GM23338 (cell line): Measurements from ENCODE around the gene TAT. TPM values are rescaled to one million over a fixed set of nuclear protein-coding genes. Genes with fewer than 3 reads are reported as not detected.

Experiments
- ATAC-seq: fragments of 200-7000 bp; cut with Tn5 transposase; 3 replicates; pipeline ENCODE4 v1.9.1; 2020
- DNase-seq: peaks from one replicate; pipeline ENCODE4 v3.0.0-alpha.2; 2015; ENCODE audit warnings: low spot score
- H2AFZ ChIP-seq: fragments of 200-600 bp; sonication (generic); 2 replicates; pipeline ENCODE4 v1.8.0; 2016; ENCODE audit warnings: antibody characterized with exemption, mild to moderate bottlenecking, moderate library complexity
- H3F3A ChIP-seq: fragments of 200-600 bp; sonication (generic); replicated peaks from 2 replicates; pipeline ENCODE4 v1.8.0; 2017; ENCODE audit warnings: antibody characterized with exemption, mixed run types, low read depth
- H3K27ac ChIP-seq: fragments of 200-600 bp; sonication (generic); 2 replicates; pipeline ENCODE4 v1.6.1; 2016; ENCODE audit warnings: low read depth
- H3K27me3 ChIP-seq: fragments of 200-600 bp; sonication (generic); 2 replicates; pipeline ENCODE4 v1.8.0; 2016; ENCODE audit warnings: mild to moderate bottlenecking, mixed run types, moderate library complexity; ENCODE audit not compliant: insufficient read depth
- H3K36me3 ChIP-seq: fragments of 200-600 bp; sonication (generic); 2 replicates; pipeline ENCODE4 v1.8.0; 2016; ENCODE audit warnings: mild to moderate bottlenecking; ENCODE audit not compliant: insufficient read depth
- H3K4me1 ChIP-seq: fragments of 200-600 bp; sonication (generic); 2 replicates; pipeline ENCODE4 v1.8.0; 2016; ENCODE audit warnings: mild to moderate bottlenecking, moderate library complexity; ENCODE audit not compliant: insufficient read depth
- H3K4me2 ChIP-seq: fragments of 200-600 bp; sonication (generic); 2 replicates; pipeline ENCODE4 v1.7.1; 2017; ENCODE audit warnings: mixed run types
- H3K4me3 ChIP-seq: fragments of 200-600 bp; sonication (generic); 2 replicates; pipeline ENCODE4 v1.6.1; 2016; ENCODE audit warnings: mixed run types
- H3K79me2 ChIP-seq: fragments of 200-600 bp; sonication (generic); replicated peaks from 2 replicates; pipeline ENCODE4 v1.8.0; 2017; ENCODE audit warnings: mild to moderate bottlenecking; ENCODE audit not compliant: insufficient read depth
- H3K9me2 ChIP-seq: fragments of 200-600 bp; sonication (generic); 2 replicates; pipeline ENCODE4 v1.8.0; 2017; ENCODE audit not compliant: insufficient read depth
- H4K20me1 ChIP-seq: fragments of 200-600 bp; sonication (generic); replicated peaks from 2 replicates; pipeline ENCODE4 v1.8.0; 2017; ENCODE audit warnings: mild to moderate bottlenecking; ENCODE audit not compliant: insufficient read depth
- H3K27ac Mint-ChIP-seq: 2 replicates; pipeline ENCODE4 v1.8.0; 2020; ENCODE audit warnings: inconsistent platforms, mild to moderate bottlenecking, moderate library complexity, mixed read lengths
- H3K27me3 Mint-ChIP-seq: 3 replicates; pipeline ENCODE4 v1.8.0; 2022; ENCODE audit warnings: low read depth, mild to moderate bottlenecking, moderate library complexity, mixed read lengths, inconsistent platforms; ENCODE audit not compliant: insufficient read depth, poor library complexity
- H3K36me3 Mint-ChIP-seq: 3 replicates; pipeline ENCODE4 v1.8.0; 2021; ENCODE audit warnings: low read depth, mild to moderate bottlenecking, inconsistent platforms, moderate library complexity, mixed read lengths
- H3K4me1 Mint-ChIP-seq: 3 replicates; pipeline ENCODE4 v1.8.0; 2020; ENCODE audit warnings: mild to moderate bottlenecking, inconsistent platforms, mixed read lengths
- H3K4me3 Mint-ChIP-seq: 3 replicates; pipeline ENCODE4 v1.8.0; 2021; ENCODE audit warnings: moderate library complexity, mild to moderate bottlenecking, inconsistent platforms, mixed read lengths
- H3K9me3 Mint-ChIP-seq: 3 replicates; pipeline ENCODE4 v1.8.0; 2020; ENCODE audit warnings: moderate library complexity, mild to moderate bottlenecking, inconsistent platforms, mixed read lengths
- EZH2 ChIP-seq: fragments of 200-600 bp; sonication (generic); IDR thresholded peaks from one replicate; pipeline ENCODE4 v1.8.0; 2017; ENCODE audit warnings: antibody characterized with exemption, mild to moderate bottlenecking, low read depth; ENCODE audit not compliant: unreplicated experiment
- JUNB ChIP-seq: IDR thresholded peaks from one replicate; pipeline ENCODE4 v1.6.1; 2016; ENCODE audit warnings: antibody characterized with exemption; ENCODE audit not compliant: unreplicated experiment
- NANOG ChIP-seq: IDR thresholded peaks from 2 replicates; pipeline ENCODE4 v1.6.1; 2016; ENCODE audit warnings: antibody characterized with exemption, borderline replicate concordance
- STAT1 ChIP-seq: IDR thresholded peaks from one replicate; pipeline ENCODE4 v1.6.1; 2016; ENCODE audit warnings: antibody characterized with exemption; ENCODE audit not compliant: unreplicated experiment
- ZNF114 ChIP-seq: fragments of 250-450 bp; sonication (Bioruptor Pico); IDR thresholded peaks from 2 replicates; pipeline ENCODE4 v1.5.0; 2020; ENCODE audit warnings: mild to moderate bottlenecking, moderate library complexity
- ZNF331 ChIP-seq: fragments of 250-450 bp; sonication (Bioruptor Pico); IDR thresholded peaks from 2 replicates; pipeline ENCODE4 v1.5.0; 2020; ENCODE audit warnings: low read depth, mild to moderate bottlenecking, moderate library complexity
- polyA plus RNA-seq: library from polyadenylated mRNA; unstranded; fragments of >200 nt; fragmentation: Nextera tagmentation; extraction: Ambion mirVana; gene quantifications from 2 replicates; pipeline ENCODE4 v1.2.1, GENCODE V29; 2016
- total RNA-seq: library from RNA; depleted of rRNA; stranded (reverse); fragments of >200 nt; shearing (Covaris generic); gene quantifications from 2 replicates; pipeline ENCODE4 v1.2.3, GENCODE V29; 2014
- TF ChIP-seq, protein P1 (sequence below): IDR thresholded peaks from one replicate; pipeline ENCODE4 v1.6.1; 2018; ENCODE audit warnings: antibody characterized with exemption; ENCODE audit not compliant: unreplicated experiment
- TF ChIP-seq, protein P2 (sequence below): fragments of 250-450 bp; sonication (Bioruptor Pico); IDR thresholded peaks from 2 replicates; pipeline ENCODE4 v1.5.0; 2020; ENCODE audit warnings: mild to moderate bottlenecking, moderate library complexity
- TF ChIP-seq, protein P3 (sequence below), 2 experiments: fragments of 200-600 bp in 1 of 2; sonication (generic) in 1 of 2; conservative IDR thresholded peaks; 2 replicates each; pipeline versions ENCODE4 v1.5.1 to v1.6.1; 2016 to 2017; ENCODE audit warnings: antibody characterized with exemption in 2 of 2, low read depth in 2 of 2, mild to moderate bottlenecking in 2 of 2, moderate library complexity in 1 of 2
- TF ChIP-seq, protein P4 (sequence below): IDR thresholded peaks from 2 replicates; pipeline ENCODE4 v1.6.1; 2016; ENCODE audit warnings: antibody characterized with exemption

The TAT gene
- total and polyA plus RNA-seq, 2 experiments from 2014 or later = 0.05 TPM; not detected in 1

DNA sequence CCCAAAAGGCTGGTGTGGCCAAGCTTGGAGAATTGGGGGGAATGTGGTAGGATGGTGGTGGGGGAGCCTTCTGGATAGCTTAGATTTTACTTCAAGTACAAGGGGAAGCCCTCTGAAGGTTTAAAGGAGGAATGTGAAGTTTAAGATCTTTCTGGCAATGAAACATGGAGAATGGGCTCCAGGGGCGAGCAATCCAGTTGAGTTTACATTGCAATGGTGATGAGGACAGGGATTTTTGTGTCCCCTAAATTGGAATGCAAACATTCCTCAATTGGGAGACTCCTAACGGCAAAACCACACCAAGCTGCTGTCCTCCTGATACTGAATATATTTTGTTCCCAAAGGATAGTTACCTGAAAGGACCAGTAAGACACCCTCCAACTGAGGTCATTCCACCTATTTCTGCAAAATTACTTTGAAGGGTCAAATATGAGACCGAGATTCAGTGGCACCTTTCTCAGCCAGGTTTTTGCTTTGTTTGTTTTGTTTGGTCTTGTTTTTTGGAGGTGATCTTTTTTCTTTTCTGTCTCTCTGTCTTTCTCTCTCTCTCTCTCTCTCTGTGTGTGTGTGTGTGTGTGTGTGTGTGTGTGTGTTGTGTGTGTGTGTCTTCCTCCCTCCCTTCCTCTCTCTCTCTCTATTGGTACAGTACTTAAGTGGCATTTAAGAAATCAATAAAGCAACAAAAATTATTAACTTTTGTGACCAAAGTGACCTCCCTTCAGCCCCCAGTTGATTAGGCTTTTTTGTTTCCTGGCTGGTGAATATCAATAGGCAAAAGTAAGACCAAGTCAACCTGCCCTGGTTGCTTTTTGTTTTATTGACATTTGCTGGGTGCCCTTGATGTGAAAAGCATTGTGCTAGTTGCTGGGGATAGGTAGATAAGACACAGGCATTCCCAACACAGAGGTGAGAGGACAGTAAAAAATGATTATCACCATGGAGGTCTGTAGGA, 16.4 kb upstream of the TAT start:
- no peak overlapping the region for H2AFZ ChIP-seq
- no peaks in the 10 kb centered on the region for H3K4me1 ChIP-seq
- no peak for ATAC-seq
- no peak for DNase-seq
- H3K79me2 ChIP-seq = no peaks in the 10 kb centered on the region
- H3K27ac Mint-ChIP-seq = no peak overlapping the region
- H3K9me2 ChIP-seq = no peaks in the 10 kb centered on the region
- no peaks in the 10 kb centered on the region for H3K36me3 ChIP-seq
- peaks cover 7% of the 10 kb centered on the region; the same call in 2 of the 3 replicates for H3K9me3 Mint-ChIP-seq
- TF ChIP-seq, protein P1, sequence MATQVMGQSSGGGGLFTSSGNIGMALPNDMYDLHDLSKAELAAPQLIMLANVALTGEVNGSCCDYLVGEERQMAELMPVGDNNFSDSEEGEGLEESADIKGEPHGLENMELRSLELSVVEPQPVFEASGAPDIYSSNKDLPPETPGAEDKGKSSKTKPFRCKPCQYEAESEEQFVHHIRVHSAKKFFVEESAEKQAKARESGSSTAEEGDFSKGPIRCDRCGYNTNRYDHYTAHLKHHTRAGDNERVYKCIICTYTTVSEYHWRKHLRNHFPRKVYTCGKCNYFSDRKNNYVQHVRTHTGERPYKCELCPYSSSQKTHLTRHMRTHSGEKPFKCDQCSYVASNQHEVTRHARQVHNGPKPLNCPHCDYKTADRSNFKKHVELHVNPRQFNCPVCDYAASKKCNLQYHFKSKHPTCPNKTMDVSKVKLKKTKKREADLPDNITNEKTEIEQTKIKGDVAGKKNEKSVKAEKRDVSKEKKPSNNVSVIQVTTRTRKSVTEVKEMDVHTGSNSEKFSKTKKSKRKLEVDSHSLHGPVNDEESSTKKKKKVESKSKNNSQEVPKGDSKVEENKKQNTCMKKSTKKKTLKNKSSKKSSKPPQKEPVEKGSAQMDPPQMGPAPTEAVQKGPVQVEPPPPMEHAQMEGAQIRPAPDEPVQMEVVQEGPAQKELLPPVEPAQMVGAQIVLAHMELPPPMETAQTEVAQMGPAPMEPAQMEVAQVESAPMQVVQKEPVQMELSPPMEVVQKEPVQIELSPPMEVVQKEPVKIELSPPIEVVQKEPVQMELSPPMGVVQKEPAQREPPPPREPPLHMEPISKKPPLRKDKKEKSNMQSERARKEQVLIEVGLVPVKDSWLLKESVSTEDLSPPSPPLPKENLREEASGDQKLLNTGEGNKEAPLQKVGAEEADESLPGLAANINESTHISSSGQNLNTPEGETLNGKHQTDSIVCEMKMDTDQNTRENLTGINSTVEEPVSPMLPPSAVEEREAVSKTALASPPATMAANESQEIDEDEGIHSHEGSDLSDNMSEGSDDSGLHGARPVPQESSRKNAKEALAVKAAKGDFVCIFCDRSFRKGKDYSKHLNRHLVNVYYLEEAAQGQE = no peak
- TF ChIP-seq JUNB (no peak), ZNF331 (CRISPR knock-in tag) (no peak), ZNF114 (CRISPR knock-in tag) (no peak), STAT1 (no peak), EZH2 (no peak), NANOG (no peak)
- TF ChIP-seq, protein P2, sequence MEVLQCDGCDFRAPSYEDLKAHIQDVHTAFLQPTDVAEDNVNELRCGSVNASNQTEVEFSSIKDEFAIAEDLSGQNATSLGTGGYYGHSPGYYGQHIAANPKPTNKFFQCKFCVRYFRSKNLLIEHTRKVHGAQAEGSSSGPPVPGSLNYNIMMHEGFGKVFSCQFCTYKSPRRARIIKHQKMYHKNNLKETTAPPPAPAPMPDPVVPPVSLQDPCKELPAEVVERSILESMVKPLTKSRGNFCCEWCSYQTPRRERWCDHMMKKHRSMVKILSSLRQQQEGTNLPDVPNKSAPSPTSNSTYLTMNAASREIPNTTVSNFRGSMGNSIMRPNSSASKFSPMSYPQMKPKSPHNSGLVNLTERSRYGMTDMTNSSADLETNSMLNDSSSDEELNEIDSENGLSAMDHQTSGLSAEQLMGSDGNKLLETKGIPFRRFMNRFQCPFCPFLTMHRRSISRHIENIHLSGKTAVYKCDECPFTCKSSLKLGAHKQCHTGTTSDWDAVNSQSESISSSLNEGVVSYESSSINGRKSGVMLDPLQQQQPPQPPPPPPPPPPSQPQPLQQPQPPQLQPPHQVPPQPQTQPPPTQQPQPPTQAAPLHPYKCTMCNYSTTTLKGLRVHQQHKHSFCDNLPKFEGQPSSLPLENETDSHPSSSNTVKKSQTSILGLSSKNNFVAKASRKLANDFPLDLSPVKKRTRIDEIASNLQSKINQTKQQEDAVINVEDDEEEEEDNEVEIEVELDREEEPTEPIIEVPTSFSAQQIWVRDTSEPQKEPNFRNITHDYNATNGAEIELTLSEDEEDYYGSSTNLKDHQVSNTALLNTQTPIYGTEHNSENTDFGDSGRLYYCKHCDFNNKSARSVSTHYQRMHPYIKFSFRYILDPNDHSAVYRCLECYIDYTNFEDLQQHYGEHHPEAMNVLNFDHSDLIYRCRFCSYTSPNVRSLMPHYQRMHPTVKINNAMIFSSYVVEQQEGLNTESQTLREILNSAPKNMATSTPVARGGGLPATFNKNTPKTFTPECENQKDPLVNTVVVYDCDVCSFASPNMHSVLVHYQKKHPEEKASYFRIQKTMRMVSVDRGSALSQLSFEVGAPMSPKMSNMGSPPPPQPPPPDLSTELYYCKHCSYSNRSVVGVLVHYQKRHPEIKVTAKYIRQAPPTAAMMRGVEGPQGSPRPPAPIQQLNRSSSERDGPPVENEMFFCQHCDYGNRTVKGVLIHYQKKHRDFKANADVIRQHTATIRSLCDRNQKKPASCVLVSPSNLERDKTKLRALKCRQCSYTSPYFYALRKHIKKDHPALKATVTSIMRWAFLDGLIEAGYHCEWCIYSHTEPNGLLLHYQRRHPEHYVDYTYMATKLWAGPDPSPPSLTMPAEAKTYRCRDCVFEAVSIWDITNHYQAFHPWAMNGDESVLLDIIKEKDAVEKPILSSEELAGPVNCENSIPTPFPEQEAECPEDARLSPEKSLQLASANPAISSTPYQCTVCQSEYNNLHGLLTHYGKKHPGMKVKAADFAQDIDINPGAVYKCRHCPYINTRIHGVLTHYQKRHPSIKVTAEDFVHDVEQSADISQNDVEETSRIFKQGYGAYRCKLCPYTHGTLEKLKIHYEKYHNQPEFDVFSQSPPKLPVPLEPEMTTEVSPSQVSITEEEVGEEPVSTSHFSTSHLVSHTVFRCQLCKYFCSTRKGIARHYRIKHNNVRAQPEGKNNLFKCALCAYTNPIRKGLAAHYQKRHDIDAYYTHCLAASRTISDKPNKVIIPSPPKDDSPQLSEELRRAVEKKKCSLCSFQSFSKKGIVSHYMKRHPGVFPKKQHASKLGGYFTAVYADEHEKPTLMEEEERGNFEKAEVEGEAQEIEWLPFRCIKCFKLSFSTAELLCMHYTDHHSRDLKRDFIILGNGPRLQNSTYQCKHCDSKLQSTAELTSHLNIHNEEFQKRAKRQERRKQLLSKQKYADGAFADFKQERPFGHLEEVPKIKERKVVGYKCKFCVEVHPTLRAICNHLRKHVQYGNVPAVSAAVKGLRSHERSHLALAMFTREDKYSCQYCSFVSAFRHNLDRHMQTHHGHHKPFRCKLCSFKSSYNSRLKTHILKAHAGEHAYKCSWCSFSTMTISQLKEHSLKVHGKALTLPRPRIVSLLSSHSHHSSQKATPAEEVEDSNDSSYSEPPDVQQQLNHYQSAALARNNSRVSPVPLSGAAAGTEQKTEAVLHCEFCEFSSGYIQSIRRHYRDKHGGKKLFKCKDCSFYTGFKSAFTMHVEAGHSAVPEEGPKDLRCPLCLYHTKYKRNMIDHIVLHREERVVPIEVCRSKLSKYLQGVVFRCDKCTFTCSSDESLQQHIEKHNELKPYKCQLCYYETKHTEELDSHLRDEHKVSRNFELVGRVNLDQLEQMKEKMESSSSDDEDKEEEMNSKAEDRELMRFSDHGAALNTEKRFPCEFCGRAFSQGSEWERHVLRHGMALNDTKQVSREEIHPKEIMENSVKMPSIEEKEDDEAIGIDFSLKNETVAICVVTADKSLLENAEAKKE (CRISPR knock-in tag) = no peak
- TF ChIP-seq, protein P3, sequence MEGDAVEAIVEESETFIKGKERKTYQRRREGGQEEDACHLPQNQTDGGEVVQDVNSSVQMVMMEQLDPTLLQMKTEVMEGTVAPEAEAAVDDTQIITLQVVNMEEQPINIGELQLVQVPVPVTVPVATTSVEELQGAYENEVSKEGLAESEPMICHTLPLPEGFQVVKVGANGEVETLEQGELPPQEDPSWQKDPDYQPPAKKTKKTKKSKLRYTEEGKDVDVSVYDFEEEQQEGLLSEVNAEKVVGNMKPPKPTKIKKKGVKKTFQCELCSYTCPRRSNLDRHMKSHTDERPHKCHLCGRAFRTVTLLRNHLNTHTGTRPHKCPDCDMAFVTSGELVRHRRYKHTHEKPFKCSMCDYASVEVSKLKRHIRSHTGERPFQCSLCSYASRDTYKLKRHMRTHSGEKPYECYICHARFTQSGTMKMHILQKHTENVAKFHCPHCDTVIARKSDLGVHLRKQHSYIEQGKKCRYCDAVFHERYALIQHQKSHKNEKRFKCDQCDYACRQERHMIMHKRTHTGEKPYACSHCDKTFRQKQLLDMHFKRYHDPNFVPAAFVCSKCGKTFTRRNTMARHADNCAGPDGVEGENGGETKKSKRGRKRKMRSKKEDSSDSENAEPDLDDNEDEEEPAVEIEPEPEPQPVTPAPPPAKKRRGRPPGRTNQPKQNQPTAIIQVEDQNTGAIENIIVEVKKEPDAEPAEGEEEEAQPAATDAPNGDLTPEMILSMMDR (conservative IDR thresholded peaks at IDR 0.05; ENCODE audit: low read depth in 2 of 2) = no peak
- TF ChIP-seq, protein P4, sequence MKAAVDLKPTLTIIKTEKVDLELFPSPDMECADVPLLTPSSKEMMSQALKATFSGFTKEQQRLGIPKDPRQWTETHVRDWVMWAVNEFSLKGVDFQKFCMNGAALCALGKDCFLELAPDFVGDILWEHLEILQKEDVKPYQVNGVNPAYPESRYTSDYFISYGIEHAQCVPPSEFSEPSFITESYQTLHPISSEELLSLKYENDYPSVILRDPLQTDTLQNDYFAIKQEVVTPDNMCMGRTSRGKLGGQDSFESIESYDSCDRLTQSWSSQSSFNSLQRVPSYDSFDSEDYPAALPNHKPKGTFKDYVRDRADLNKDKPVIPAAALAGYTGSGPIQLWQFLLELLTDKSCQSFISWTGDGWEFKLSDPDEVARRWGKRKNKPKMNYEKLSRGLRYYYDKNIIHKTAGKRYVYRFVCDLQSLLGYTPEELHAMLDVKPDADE = no peak
- no peaks in the 10 kb centered on the region for H3K4me1 Mint-ChIP-seq
- H3K36me3 Mint-ChIP-seq = no peaks in the 10 kb centered on the region
- H3F3A ChIP-seq = no peaks in the 10 kb centered on the region
- no peak overlapping the region for H3K4me3 ChIP-seq
- no peaks in the 10 kb centered on the region for H3K27me3 ChIP-seq
- no peak overlapping the region for H3K4me3 Mint-ChIP-seq
- H3K4me2 ChIP-seq = no peak overlapping the region
- no peaks in the 10 kb centered on the region for H4K20me1 ChIP-seq
- H3K27me3 Mint-ChIP-seq = peaks cover 2% of the 10 kb centered on the region
- no peak overlapping the region for H3K27ac ChIP-seq
